ENCODE data around the gene NHEJ1.
A peak's percentile ranks its signal among the peaks of the same experiment; 100 is the strongest.

- TF ChIP-seq CTCF (IDR thresholded peaks at IDR 0.05) (no peak), EP300 (IDR thresholded peaks at IDR 0.05) (no peak), POLR2AphosphoS5 (IDR thresholded peaks at IDR 0.05) (no peak), POLR2A (IDR thresholded peaks at IDR 0.05) (peak in 1 of 4 donors; percentile 20)
These were observed 119.4 kb downstream of the NHEJ1 start, which contains the start of gene CFAP65 for GRCh38 chr2:219041252-219041651.
